Ishikawa (cell line): ENCODE data around the gene SF3B2.

Experiments used
- EGR1 ChIP-seq: IDR thresholded peaks from 2 replicates; pipeline ENCODE4 v1.6.1; 2012
- MAX ChIP-seq: IDR thresholded peaks from 2 replicates; pipeline ENCODE4 v1.6.1; 2012
- NFIC ChIP-seq: IDR thresholded peaks from 2 replicates; pipeline ENCODE4 v1.6.1; 2012
- RAD21 ChIP-seq: IDR thresholded peaks from 2 replicates; pipeline ENCODE4 v1.6.1; 2012; ENCODE audit warnings: low read depth
- REST ChIP-seq: IDR thresholded peaks from 2 replicates; pipeline ENCODE4 v1.6.1; 2012; ENCODE audit warnings: low read depth, mild to moderate bottlenecking
- USF1 ChIP-seq: IDR thresholded peaks from 2 replicates; pipeline ENCODE4 v1.6.1; 2012

GRCh38 chr11:66062408-66062807 lies 10.2 kb downstream of the SF3B2 start:
- TF ChIP-seq EGR1 (no peak), NFIC (no peak), USF1 (no peak), RAD21 (no peak), MAX (no peak), REST (no peak)
